ENCODE measurements around the gene PHKA2.

- TF ChIP-seq, protein P1, sequence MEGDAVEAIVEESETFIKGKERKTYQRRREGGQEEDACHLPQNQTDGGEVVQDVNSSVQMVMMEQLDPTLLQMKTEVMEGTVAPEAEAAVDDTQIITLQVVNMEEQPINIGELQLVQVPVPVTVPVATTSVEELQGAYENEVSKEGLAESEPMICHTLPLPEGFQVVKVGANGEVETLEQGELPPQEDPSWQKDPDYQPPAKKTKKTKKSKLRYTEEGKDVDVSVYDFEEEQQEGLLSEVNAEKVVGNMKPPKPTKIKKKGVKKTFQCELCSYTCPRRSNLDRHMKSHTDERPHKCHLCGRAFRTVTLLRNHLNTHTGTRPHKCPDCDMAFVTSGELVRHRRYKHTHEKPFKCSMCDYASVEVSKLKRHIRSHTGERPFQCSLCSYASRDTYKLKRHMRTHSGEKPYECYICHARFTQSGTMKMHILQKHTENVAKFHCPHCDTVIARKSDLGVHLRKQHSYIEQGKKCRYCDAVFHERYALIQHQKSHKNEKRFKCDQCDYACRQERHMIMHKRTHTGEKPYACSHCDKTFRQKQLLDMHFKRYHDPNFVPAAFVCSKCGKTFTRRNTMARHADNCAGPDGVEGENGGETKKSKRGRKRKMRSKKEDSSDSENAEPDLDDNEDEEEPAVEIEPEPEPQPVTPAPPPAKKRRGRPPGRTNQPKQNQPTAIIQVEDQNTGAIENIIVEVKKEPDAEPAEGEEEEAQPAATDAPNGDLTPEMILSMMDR (IDR thresholded peaks at IDR 0.05): no peak
- no peak for TF ChIP-seq POLR2A (IDR thresholded peaks at IDR 0.05)
Measured at GRCh38 chrX:18964026-18964425, 19.9 kb downstream of the PHKA2 start.

Data from testis (tissue), 2 donors.